ENCODE data around the gene CLPX.
A peak's percentile ranks its signal among the peaks of the same experiment; 100 is the strongest.
"Not testable (repeated sequence)": the region's sequence is repeated elsewhere in the genome, so short reads cannot be mapped to it uniquely, and the experiment has no call there.

Gene CLPX

DNA sequence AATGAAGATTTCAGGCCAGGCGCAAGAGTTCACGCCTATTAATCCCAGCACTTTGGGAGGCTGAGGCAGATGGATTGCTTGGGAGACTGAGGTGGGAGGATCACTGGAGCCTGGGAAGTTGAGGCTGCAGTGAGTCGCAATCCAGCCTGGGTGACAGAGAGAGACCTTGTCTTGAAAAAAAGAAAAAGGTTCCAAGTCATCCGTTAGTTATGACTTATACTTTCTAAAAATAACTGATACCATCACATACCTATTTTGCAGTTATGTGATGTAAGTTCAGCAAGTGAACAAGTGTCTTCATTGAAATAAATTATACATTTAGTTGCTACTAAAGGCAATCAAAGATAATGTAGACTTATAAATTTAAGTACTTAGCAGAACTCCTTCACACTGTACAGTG, 22.1 kb downstream of the CLPX start:
- Mint-ChIP-seq H3K9me3 (no peaks in the 10 kb centered on the region), H3K4me3 (no peak overlapping the region), H3K4me1 (no peaks in the 10 kb centered on the region), H3K27ac (no peak overlapping the region), H3K36me3 (peaks cover 91% of the 10 kb centered on the region)
- ATAC-seq: no peak
- no peak for DNase-seq (ENCODE audit: low spot score in 2 of 2)

DNA sequence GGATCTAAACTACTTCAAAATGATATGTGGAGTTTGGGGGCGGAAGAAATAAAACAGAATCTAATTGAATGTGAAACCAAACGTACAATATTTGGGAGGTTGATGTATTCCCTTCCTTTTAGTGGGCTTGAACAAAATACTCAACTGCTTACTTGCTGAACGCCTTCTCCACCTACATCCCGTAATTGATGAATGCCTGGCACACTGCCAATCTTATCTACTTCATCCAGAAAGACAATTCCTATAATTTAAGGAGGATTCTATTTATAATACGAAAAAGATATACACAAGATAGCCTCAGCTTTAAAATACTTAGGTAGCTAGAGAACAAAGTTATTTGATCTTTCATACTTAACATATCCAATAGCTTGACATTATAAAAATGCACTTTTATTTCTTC, 28.4 kb downstream of the CLPX start:
- Mint-ChIP-seq H3K4me3 (no peak overlapping the region), H3K27ac (peak overlapping the region; percentile 37), H3K4me1 (no peaks in the 10 kb centered on the region), H3K9me3 (no peaks in the 10 kb centered on the region), H3K36me3 (peaks cover 96% of the 10 kb centered on the region)
- DNase-seq (ENCODE audit: low spot score in 2 of 2) (no peak), ATAC-seq (no peak)

DNA sequence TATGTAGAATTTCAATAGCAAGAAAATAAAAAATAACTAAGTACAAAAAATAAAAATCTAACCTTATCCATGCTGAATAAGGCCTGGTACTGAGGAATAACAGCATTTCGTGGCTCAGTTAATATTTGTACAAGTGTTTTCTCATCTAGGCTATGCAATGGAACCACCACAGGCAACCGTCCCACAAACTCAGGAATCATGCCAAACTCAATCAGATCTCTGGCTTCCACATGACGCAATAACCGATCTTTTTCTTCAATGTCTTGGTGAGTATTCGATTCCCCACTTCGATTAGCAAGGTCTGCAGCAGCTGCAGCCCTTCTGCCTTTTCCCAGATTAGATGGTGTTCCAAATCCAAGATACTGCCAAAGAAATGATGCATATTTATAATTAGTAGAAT, 30.4 kb downstream of the CLPX start:
- no peak overlapping the region for H3K27ac Mint-ChIP-seq
- ATAC-seq: no peak
- no peaks in the 10 kb centered on the region for H3K9me3 Mint-ChIP-seq
- no peak for DNase-seq (ENCODE audit: low spot score in 2 of 2)
- no peak overlapping the region for H3K4me3 Mint-ChIP-seq
- H3K4me1 Mint-ChIP-seq: no peaks in the 10 kb centered on the region
- peaks cover 98% of the 10 kb centered on the region for H3K36me3 Mint-ChIP-seq

DNA sequence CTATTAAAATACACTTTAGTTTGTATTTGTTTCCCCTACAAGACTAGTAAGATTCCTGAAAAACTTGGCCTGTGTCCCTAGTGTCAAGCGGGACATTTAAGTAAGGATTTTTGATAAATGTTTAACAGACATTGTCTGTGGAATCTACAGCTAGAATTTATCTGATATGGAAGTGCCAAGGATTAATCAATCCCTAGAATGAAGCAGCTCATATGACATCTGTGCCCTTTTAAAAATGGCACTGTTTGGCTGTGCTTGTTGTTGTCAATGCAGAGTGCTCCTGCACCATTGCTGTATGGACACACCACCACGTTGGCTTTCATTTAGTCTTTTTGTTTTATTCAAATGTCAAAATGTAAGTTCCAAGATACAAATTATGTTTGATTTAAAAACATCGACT, 37.2 kb downstream of the CLPX start:
- peaks cover 50% of the 10 kb centered on the region for H3K36me3 Mint-ChIP-seq
- no peaks in the 10 kb centered on the region for H3K9me3 Mint-ChIP-seq
- H3K4me1 Mint-ChIP-seq: no peaks in the 10 kb centered on the region
- no peak for ATAC-seq
- no peak overlapping the region for H3K4me3 Mint-ChIP-seq
- no peak overlapping the region for H3K27ac Mint-ChIP-seq
- DNase-seq (ENCODE audit: low spot score in 2 of 2): no peak

DNA sequence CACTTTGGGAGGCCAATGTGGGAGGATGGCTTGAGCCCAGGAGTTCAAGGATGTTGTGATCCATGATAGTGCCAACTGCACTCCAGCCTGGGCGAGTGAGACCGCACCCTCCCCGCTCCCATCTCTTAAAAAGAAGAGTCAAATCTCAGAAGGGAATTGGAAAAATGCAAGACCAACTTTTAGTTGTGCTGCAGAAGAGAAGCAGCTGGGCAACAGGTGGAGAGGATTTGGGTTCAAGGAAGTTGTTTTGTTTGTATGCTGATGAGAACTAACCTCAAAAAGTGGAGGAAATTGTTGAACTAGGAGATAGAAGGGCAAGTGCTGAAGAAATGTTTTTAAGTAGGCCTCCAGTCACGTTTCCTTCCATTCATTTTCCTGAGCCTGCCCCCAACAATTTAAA, 38.7 kb downstream of the CLPX start:
- no peak for ATAC-seq
- Mint-ChIP-seq H3K27ac (no peak overlapping the region), H3K36me3 (peaks cover 35% of the 10 kb centered on the region), H3K4me1 (no peaks in the 10 kb centered on the region), H3K4me3 (no peak overlapping the region), H3K9me3 (no peaks in the 10 kb centered on the region)
- no peak for DNase-seq (ENCODE audit: low spot score in 2 of 2)

DNA sequence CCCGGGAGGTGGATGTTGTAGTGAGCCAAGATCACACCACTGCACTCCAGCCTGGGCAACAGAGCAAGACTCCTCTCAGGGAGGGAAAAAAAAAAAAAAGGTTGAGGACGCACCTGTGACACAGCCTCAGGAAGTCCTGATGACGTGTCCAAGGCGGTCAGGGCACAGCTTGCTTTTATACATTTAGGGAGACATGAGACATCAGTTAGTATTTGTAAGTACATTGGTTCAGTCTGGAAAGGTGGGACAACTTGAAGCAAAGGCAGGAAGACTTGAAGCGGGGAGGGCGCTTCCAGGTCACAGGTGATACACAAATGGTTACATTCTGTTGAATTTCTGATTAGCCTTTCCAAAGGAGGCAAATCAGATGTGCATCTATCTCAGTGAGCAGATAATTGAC, 46.5 kb downstream of the CLPX start:
- DNase-seq (ENCODE audit: low spot score in 2 of 2); H3K36me3 Mint-ChIP-seq; H3K4me3 Mint-ChIP-seq; ATAC-seq; H3K9me3 Mint-ChIP-seq; H3K4me1 Mint-ChIP-seq; H3K27ac Mint-ChIP-seq: not testable (repeated sequence)

DNA sequence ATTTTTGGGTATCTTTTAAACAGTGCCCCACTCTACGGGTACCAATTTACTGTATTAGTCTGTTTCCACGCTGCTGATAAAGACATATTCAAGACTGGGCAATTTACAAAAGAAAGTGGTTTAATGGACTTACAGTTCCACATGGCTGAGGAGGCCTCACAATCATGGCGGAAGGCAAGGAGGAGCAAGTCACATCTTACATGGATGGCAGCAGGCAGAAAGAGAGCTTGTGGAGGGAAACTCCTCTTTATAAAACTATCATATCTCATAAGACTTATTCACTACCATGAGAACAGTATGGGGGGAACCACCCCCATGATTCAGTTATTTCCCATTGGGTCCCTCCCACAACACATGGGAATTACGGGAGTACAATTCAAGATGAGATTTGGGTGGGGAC, 47.2 kb downstream of the CLPX start:
- H3K27ac Mint-ChIP-seq; ATAC-seq; H3K9me3 Mint-ChIP-seq; H3K36me3 Mint-ChIP-seq; DNase-seq (ENCODE audit: low spot score in 2 of 2); H3K4me3 Mint-ChIP-seq: not testable (repeated sequence)
- H3K4me1 Mint-ChIP-seq: peaks cover 11% of the 10 kb centered on the region

DNA sequence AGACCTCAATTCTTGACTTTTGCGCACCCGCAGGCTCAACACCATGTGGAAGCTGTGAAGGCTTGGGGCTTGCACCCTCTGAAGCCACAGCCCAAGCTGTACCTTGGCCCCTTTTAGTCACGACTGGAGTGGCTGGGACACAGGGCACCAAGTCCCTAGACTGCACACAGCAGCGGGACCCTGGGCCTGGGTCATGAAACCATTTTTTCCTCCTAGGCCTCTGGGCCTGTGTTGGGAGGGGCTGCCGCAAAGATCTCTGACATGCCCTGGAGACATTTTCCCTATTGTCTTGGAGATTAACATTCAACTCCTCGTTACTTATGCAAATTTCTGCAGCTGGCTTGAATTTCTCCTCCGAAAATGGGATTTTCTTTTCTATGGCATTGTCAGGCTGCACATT, 48.1 kb downstream of the CLPX start:
- H3K4me1 Mint-ChIP-seq: peaks cover 11% of the 10 kb centered on the region
- DNase-seq (ENCODE audit: low spot score in 2 of 2); H3K27ac Mint-ChIP-seq; H3K36me3 Mint-ChIP-seq; H3K9me3 Mint-ChIP-seq; ATAC-seq; H3K4me3 Mint-ChIP-seq: not testable (repeated sequence)

DNA sequence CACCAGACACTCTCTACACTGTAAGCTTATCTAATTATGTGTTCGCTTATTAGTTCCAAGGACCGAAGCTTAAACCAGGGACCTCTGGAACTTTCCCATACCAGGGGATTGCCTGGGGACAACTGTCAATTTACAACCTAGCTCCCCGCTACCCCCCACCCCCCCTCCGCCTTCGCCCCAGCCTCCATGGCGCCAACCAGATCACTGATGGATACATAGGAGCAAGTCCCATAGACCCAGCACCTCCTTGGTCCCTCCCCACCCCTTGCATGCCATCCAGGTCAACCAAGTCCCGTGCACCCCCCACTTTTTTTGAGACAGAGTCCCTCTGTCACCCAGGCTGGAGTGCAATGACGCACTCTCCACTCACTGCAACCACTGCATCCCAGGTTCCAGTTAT, 50.6 kb downstream of the CLPX start:
- H3K4me1 Mint-ChIP-seq: peaks cover 18% of the 10 kb centered on the region

DNA sequence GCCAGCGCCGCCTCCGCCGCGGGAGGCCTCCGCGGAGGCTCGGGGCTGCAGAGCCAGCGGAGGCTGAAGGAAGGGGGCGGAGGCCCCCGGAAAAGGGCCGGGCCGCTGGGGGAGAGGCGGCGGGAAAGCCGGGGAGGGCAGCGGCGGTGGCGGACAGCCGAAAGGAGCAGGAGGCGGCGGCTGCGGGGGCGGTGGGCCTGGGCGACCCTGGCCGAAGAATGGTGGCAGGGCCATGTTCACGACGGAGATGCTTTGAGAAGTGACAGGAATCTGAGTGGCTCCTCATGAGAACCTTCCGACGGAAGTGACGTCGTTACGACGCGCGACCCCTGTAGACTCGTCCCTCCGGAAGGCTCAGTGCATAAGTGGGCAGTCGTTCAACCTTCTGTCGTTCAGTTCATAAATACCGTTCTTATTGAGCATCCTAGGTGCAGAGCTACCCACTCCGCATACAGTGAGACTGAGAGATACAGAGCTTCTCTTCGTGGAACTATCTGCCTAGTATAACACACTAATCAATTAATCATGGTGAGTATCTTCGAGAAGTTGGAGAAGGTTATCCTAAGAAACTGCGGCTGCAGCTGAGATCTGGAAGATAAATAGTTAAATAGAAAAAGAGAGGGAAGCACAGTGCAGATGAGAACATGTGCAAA, 51.5 kb downstream of the CLPX start, which contains the start of gene PDCD7:
PDCD7 (minus strand) TSS at position 261 of the 653 bp plus-strand sequence; CDS start at position 234, 27 bp downstream.
- Mint-ChIP-seq H3K4me1 (peaks cover 18% of the 10 kb centered on the region), H3K9me3 (no peaks in the 10 kb centered on the region), H3K27ac (peak within 1 kb of the TSS; percentile 97), H3K36me3 (peaks cover 31% of the 10 kb centered on the region), H3K4me3 (peak within 1 kb of the TSS; percentile 95)
- ATAC-seq (peak; percentile 98), DNase-seq (ENCODE audit: low spot score in 2 of 2) (peak; percentile 58 to 87)

More for the DNA sequence above, 50.6 kb downstream of the CLPX start:
- H3K27ac Mint-ChIP-seq: peak overlapping the region; percentile 97
- H3K4me3 Mint-ChIP-seq: peak overlapping the region; percentile 95
- H3K36me3 Mint-ChIP-seq: peaks cover 22% of the 10 kb centered on the region
- no peak for ATAC-seq
- no peak for DNase-seq (ENCODE audit: low spot score in 2 of 2)
- no peaks in the 10 kb centered on the region for H3K9me3 Mint-ChIP-seq

DNA sequence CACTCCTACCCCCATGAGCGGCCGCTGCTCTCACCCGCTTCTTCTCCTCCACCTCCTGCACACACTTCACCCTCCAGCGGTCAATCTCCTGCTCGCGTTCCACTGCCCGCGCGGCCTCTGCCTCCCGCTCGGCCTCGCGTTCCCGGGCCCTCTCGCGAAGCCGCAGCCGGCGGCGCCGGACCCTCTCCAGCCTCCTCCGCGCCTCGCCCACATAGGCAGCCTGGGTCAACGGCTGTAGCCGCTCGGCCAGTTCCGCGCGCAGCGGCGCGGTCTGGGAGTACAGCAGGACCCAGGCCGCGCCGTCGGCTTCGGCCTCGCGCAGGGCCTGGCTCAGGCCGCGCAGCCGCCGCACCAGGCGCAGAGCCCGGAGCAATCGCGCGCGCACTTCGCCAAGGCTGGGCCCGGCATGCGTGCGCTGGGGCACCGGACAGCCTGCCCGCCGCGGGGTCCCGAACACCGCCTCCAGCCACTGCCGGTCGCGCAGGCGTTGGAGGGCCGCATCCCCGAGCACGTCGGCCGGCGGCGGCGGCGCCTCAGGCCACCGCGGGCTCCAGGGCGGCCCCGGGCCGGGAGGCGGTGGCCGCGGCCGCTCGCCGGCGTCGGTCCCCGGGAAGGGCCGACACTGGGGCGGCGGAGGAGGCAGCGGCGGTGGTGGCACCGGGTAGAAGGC, 52.1 kb downstream of the CLPX start:
- peak overlapping the region; percentile 95 for H3K4me3 Mint-ChIP-seq
- peak; percentile 70 for ATAC-seq
- DNase-seq (ENCODE audit: low spot score in 2 of 2): peak; percentile 17 to 70

DNA sequence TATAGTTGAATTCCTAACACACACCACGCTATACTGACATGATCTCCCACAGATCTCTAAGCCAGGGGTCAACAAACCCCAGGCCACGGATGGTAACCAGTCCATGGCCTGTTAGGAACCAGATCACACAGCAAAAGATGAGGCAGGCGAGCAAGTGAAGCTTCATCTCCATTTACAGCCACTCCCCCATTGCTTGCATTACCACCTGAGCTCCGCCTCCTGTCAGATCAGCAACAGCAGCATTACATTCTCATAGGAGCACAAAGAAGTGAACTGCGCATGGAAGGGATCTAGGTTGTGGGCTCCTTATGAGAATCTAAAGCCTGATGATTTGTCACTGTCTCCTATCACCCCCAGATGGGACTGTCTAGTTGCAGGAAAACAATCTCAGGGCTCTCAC, 54.2 kb downstream of the CLPX start:
- Mint-ChIP-seq H3K4me1 (peaks cover 33% of the 10 kb centered on the region), H3K9me3 (no peaks in the 10 kb centered on the region), H3K27ac (peak overlapping the region; percentile 63), H3K36me3 (peaks cover 58% of the 10 kb centered on the region), H3K4me3 (no peak overlapping the region)
- ATAC-seq (no peak), DNase-seq (ENCODE audit: low spot score in 2 of 2) (no peak)

More for the DNA sequence above, 52.1 kb downstream of the CLPX start:
- Mint-ChIP-seq H3K36me3 (peaks cover 38% of the 10 kb centered on the region), H3K27ac (peak overlapping the region; percentile 97), H3K4me1 (peaks cover 22% of the 10 kb centered on the region), H3K9me3 (no peaks in the 10 kb centered on the region)

DNA sequence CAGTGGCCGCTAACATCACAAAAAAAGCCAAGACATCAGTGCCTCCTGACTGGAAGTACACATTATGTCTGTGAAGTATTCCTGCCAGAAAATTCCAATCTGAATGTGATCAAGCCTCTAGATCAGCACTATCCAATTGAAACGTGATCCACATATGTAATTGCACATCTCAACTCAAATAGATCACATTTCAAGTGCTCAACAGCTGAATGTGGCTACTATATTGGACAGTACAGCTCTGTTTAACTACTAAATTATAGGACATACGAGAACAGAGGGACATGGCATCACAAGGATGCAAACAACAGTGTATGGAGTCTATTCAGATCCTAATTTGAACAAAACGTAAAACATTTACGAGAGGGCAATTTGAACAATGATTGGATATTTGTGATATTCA, 69.6 kb downstream of the CLPX start:
- DNase-seq (ENCODE audit: low spot score in 2 of 2): no peak
- no peak for ATAC-seq
- Mint-ChIP-seq H3K27ac (no peak overlapping the region), H3K9me3 (no peaks in the 10 kb centered on the region), H3K4me3 (no peak overlapping the region), H3K4me1 (peaks cover 15% of the 10 kb centered on the region), H3K36me3 (peaks cover 93% of the 10 kb centered on the region)

DNA sequence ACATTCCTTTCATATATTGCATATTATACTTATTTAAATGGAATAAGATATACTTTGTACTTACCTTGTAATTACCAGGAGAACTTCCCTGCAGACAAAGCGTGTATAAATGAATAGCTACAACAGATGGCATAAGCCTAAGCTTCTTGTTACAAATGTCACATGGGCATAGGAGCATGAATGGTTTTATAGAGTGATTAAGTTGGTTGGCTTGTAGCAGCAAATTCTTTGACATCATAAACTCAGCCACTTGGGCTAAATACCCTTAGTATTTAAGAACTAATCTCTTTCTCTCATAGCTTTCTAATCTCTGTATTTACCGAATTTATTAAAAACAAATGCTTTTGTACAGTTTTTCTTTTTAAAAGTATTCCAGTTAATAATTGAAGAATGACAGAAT, 70.1 kb downstream of the CLPX start, which contains the start of gene UBAP1L:
UBAP1L (minus strand) TSS at position 115 of the 400 bp plus-strand sequence. CDS start 8,985 bp downstream, outside the sequence.
- no peaks in the 10 kb centered on the region for H3K9me3 Mint-ChIP-seq
- peaks cover 90% of the 10 kb centered on the region for H3K36me3 Mint-ChIP-seq
- no peak within 1 kb of the TSS for H3K27ac Mint-ChIP-seq
- H3K4me3 Mint-ChIP-seq: no peak within 1 kb of the TSS
- ATAC-seq: no peak
- DNase-seq (ENCODE audit: low spot score in 2 of 2): no peak
- H3K4me1 Mint-ChIP-seq: peaks cover 15% of the 10 kb centered on the region

DNA sequence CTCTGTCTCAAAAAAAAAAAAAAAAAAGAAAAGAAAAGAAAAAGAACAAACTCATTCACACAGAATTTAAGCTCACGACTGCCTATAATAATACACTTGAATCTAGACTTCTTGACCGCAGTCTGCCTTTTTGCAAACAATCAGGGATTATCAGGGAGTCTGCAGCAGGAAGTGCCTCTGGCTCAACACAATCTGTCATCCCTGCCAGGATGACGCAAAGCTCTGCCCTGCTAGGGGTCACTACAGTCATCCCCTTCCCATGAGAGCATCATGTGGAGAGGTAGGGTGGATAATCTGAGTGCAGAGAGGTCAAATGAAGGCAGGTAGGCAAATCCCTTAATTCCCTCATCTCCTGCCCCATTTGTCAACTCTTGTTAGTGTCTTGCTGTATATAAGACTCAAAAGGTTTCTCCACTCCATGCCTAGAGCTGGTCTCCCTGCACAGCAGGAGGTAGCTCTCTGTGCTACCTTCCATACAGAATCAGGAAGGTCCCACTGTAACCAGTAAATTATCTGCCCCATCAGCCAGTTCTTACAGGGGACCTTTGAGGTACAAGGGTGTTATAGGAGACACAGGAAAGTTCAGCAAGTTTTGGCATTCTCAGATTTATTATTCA, 74.4 kb downstream of the CLPX start:
- no peak overlapping the region for H3K4me3 Mint-ChIP-seq
- peaks cover 81% of the 10 kb centered on the region for H3K36me3 Mint-ChIP-seq
- no peaks in the 10 kb centered on the region for H3K9me3 Mint-ChIP-seq

More for the DNA sequence above, 74.4 kb downstream of the CLPX start:
- Mint-ChIP-seq H3K4me1 (peaks cover 20% of the 10 kb centered on the region), H3K27ac (peak overlapping the region; percentile 43)
- DNase-seq (ENCODE audit: low spot score in 2 of 2) (no peak), ATAC-seq (no peak)
